ENCODE measurements around the gene H2BW2.
"Not testable (repeated sequence)": the region's sequence is repeated elsewhere in the genome, so short reads cannot be mapped to it uniquely, and the experiment has no call there.

The H2BW2 gene

GRCh38 chrX:104039689-104040505, at the start of gene H2BW2:
TSS of gene H2BW2 (plus strand) at chrX:104039956. CDS start at chrX:104039995, 39 bp downstream.
- DNase-seq: no peak

GRCh38 chrX:103999234-103999633, 40.5 kb upstream of the H2BW2 start:
- no peak for DNase-seq

- DNase-seq: no peak
Measured at GRCh38 chrX:104008831-104009230, 30.9 kb upstream of the H2BW2 start.

- no peak for DNase-seq
Measured at GRCh38 chrX:104013158-104013557, 26.6 kb upstream of the H2BW2 start.

- DNase-seq: no peak
Measured at GRCh38 chrX:104013606-104014005, 26.1 kb upstream of the H2BW2 start, which contains the start of gene H2BW1. TSS of gene H2BW1 (minus strand) at chrX:104013708. CDS start at chrX:104013576, 132 bp downstream.

GRCh38 chrX:104015576-104015975, 24.2 kb upstream of the H2BW2 start:
- not testable (repeated sequence) for DNase-seq

GRCh38 chrX:104018126-104018525, 21.6 kb upstream of the H2BW2 start:
- no peak for DNase-seq

GRCh38 chrX:104041003-104041402, 1.2 kb downstream of the H2BW2 start:
- no peak for DNase-seq

- no peak for DNase-seq
Measured at GRCh38 chrX:104045642-104046041, 5.9 kb downstream of the H2BW2 start.

- DNase-seq: no peak
Measured at GRCh38 chrX:104047171-104047570, 7.4 kb downstream of the H2BW2 start.

GRCh38 chrX:104054956-104055355, 15.2 kb downstream of the H2BW2 start:
- DNase-seq: not testable (repeated sequence)

- not testable (repeated sequence) for DNase-seq
Measured at GRCh38 chrX:104062636-104063035, 22.9 kb downstream of the H2BW2 start.

GRCh38 chrX:104075778-104076445, 36.2 kb downstream of the H2BW2 start, which contains the start of gene TMSB15C:
TSS of gene TMSB15C (minus strand) at chrX:104076236.
- not testable (repeated sequence) for DNase-seq

- not testable (repeated sequence) for DNase-seq
Measured at GRCh38 chrX:104077854-104078253, 38.1 kb downstream of the H2BW2 start.

GRCh38 chrX:104084063-104084462, 44.3 kb downstream of the H2BW2 start:
- DNase-seq: no peak

- no peak for DNase-seq
Measured at GRCh38 chrX:104084534-104085277, 45.0 kb downstream of the H2BW2 start.

- no peak for DNase-seq
Measured at GRCh38 chrX:104085477-104085876, 45.7 kb downstream of the H2BW2 start.

GRCh38 chrX:104085919-104086318, 46.2 kb downstream of the H2BW2 start:
- DNase-seq: no peak
